ENCODE data around the gene FAF1.

DNA sequence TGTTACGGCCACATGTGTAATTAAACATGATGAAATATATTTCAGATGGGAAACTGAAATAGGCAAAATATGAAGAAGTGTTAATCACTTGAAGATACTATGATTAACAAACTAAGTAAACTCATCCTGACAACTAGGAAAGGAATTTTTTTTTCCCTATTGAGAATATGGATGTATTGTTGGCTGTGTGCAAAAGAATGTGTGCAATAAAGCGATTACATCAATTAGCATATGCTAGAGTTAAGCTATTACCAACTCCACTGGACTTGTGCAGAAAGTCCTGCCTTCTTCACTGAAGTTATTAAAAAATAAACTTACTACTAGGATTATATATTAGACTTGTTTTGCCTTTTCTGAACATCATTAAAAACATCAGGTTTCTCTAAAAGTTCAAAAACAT, 393.7 kb downstream of the FAF1 start:
- TF ChIP-seq POLR2AphosphoS5 (IDR thresholded peaks at IDR 0.05) (no peak), POLR2A (IDR thresholded peaks at IDR 0.05) (no peak), CTCF (IDR thresholded peaks at IDR 0.05) (no peak)

Measured in transverse colon (tissue), 4 donors.